B cell (primary cell): Measurements from ENCODE around the gene GPT2.

Source experiments
- EZH2 ChIP-seq: IDR thresholded peaks from 2 replicates; pipeline ENCODE4 v1.6.1; 2012; ENCODE audit warnings: borderline replicate concordance, low read depth, mild to moderate bottlenecking, moderate library complexity, low read length; ENCODE audit not compliant: insufficient read depth, poor library complexity, severe bottlenecking
- TF ChIP-seq, protein P1 (sequence below): fragments of 200-600 bp; IDR thresholded peaks from one replicate; pipeline ENCODE4 v1.8.0; 2022; ENCODE audit warnings: antibody characterized with exemption, mild to moderate bottlenecking

DNA sequence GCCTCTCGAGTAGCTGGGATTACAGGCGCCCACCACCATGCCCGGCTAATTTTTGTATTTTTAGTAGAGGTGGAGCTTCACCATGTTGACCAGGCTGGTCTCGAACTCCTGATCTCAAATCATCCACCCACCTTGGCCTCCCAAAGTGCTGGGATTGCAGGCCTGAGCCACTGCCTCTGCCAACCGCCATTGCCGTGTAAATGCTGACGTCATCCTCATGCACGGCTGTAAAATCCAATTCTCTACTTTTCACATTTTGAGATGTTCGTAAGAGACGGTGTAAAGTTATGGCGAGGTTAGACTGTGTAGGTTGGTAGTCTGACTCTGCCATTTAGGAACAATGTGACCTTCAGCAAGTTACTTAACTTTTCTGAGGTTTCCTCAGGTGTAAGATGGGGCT lies 91.0 kb downstream of the GPT2 start:
- TF ChIP-seq, protein P1, sequence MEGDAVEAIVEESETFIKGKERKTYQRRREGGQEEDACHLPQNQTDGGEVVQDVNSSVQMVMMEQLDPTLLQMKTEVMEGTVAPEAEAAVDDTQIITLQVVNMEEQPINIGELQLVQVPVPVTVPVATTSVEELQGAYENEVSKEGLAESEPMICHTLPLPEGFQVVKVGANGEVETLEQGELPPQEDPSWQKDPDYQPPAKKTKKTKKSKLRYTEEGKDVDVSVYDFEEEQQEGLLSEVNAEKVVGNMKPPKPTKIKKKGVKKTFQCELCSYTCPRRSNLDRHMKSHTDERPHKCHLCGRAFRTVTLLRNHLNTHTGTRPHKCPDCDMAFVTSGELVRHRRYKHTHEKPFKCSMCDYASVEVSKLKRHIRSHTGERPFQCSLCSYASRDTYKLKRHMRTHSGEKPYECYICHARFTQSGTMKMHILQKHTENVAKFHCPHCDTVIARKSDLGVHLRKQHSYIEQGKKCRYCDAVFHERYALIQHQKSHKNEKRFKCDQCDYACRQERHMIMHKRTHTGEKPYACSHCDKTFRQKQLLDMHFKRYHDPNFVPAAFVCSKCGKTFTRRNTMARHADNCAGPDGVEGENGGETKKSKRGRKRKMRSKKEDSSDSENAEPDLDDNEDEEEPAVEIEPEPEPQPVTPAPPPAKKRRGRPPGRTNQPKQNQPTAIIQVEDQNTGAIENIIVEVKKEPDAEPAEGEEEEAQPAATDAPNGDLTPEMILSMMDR = no peak
- TF ChIP-seq EZH2 = no peak
